Measurements from ENCODE around the gene NAA16. TPM values are rescaled to one million over a fixed set of nuclear protein-coding genes. Genes with fewer than 3 reads are reported as not detected.

The NAA16 gene
- total RNA-seq, 4 donors from 2014 or later: 28.7 to 45.3 (median 37.6) TPM

GRCh38 chr13:41334810-41335209 is 23.7 kb downstream of the NAA16 start:
- Histone ChIP-seq H3K27ac (no peak overlapping the region), H3K4me1 (peaks cover 0 to 17% (median 0%) of the 10 kb centered on the region in 4 donors), H3K9me3 (no peaks in the 10 kb centered on the region), H3K27me3 (no peaks in the 10 kb centered on the region), H3K36me3 (peaks cover 0 to 12% (median 0%) of the 10 kb centered on the region in 3 donors), H3K4me3 (no peak overlapping the region)
- no peak for TF ChIP-seq EP300 (IDR thresholded peaks at IDR 0.05)
- TF ChIP-seq POLR2A (IDR thresholded peaks at IDR 0.05): no peak
- no peak for TF ChIP-seq CTCF (IDR thresholded peaks at IDR 0.05)
- 95 to 98% methylated on average over 4 of the region's 4 CpGs for WGBS, 2 donors
- no peak for DNase-seq (ENCODE audit: low spot score in 2 of 2)

GRCh38 chr13:41344358-41344757 is 33.3 kb downstream of the NAA16 start:
- H3K27me3 ChIP-seq: no peaks in the 10 kb centered on the region
- H3K4me1 ChIP-seq: no peaks in the 10 kb centered on the region
- H3K27ac ChIP-seq: no peak overlapping the region
- no peak for DNase-seq (ENCODE audit: low spot score in 2 of 2)
- no peak overlapping the region for H3K4me3 ChIP-seq
- 92 to 95% methylated on average over 4 of the region's 4 CpGs for WGBS, 2 donors
- no peak for TF ChIP-seq EP300 (IDR thresholded peaks at IDR 0.05)
- TF ChIP-seq POLR2A (IDR thresholded peaks at IDR 0.05): no peak
- no peak for TF ChIP-seq CTCF (IDR thresholded peaks at IDR 0.05)
- no peaks in the 10 kb centered on the region for H3K9me3 ChIP-seq
- peaks cover 0 to 53% (median 0%) of the 10 kb centered on the region in 3 donors for H3K36me3 ChIP-seq

- WGBS, 2 donors: 87 to 95% methylated on average over 9 of the region's 9 CpGs
Observed at GRCh38 chr13:41345165-41345913, 34.3 kb downstream of the NAA16 start.

GRCh38 chr13:41345914-41346589 is 35.0 kb downstream of the NAA16 start:
- no peak for TF ChIP-seq CTCF (IDR thresholded peaks at IDR 0.05)
- no peak overlapping the region for H3K27ac ChIP-seq
- WGBS, 2 donors: 76 to 78% methylated on average over 9 of the region's 9 CpGs

More at GRCh38 chr13:41345165-41345913, 34.3 kb downstream of the NAA16 start:
- Histone ChIP-seq H3K27me3 (no peaks in the 10 kb centered on the region), H3K27ac (no peak overlapping the region), H3K9me3 (no peaks in the 10 kb centered on the region), H3K4me3 (no peak overlapping the region), H3K36me3 (peaks cover 0 to 56% (median 0%) of the 10 kb centered on the region in 3 donors), H3K4me1 (no peaks in the 10 kb centered on the region)
- no peak for DNase-seq (ENCODE audit: low spot score in 2 of 2)
- TF ChIP-seq EP300 (IDR thresholded peaks at IDR 0.05) (no peak), CTCF (IDR thresholded peaks at IDR 0.05) (no peak), POLR2A (IDR thresholded peaks at IDR 0.05) (no peak)

More at GRCh38 chr13:41345914-41346589, 35.0 kb downstream of the NAA16 start:
- Histone ChIP-seq H3K4me3 (no peak overlapping the region), H3K9me3 (no peaks in the 10 kb centered on the region), H3K36me3 (peaks cover 0 to 52% (median 0%) of the 10 kb centered on the region in 3 donors), H3K4me1 (no peaks in the 10 kb centered on the region), H3K27me3 (no peaks in the 10 kb centered on the region)
- DNase-seq (ENCODE audit: low spot score in 2 of 2): no peak
